Esophagus muscularis mucosa (tissue), 4 donors: Measurements from ENCODE around the gene DISC1. TPM values are rescaled to one million over a fixed set of nuclear protein-coding genes. Genes with fewer than 3 reads are reported as not detected.
"Not testable (repeated sequence)": the region's sequence is repeated elsewhere in the genome, so short reads cannot be mapped to it uniquely, and the experiment has no call there.

ENCODE experiments used
- DNase-seq: peaks from one replicate; pipeline ENCODE4 v3.0.0-alpha.2; 2017; ENCODE audit errors: extremely low spot score
- H3K27ac ChIP-seq, 4 donors: fragments of 200-600 bp; sonication (generic); replicated peaks in 1 of 4; 1 replicate in 3 of 4; 2 replicates in 1 of 4; pipeline ENCODE4 v1.5.1; 2016 to 2019; ENCODE audit warnings: mild to moderate bottlenecking in 1 of 4
- H3K27me3 ChIP-seq, 4 donors: fragments of 200-600 bp; sonication (generic); one replicate each; pipeline versions ENCODE4 v1.5.1 to v1.6.0; 2016 to 2019
- H3K36me3 ChIP-seq, 4 donors: fragments of 200-600 bp; sonication (generic); one replicate each; pipeline ENCODE4 v1.5.1; 2016 to 2019
- H3K4me1 ChIP-seq, 4 donors: fragments of 200-600 bp; sonication (generic); one replicate each; pipeline ENCODE4 v1.5.1; 2016 to 2019
- H3K4me3 ChIP-seq, 4 donors: fragments of 200-600 bp; sonication (generic); 1 replicate in 2 of 4; 2 replicates in 2 of 4; pipeline ENCODE4 v1.5.1; 2016 to 2019; ENCODE audit warnings: mild to moderate bottlenecking in 4 of 4, moderate library complexity in 1 of 4
- H3K9me3 ChIP-seq, 4 donors: fragments of 200-600 bp; sonication (generic); 1 replicate in 3 of 4; 2 replicates in 1 of 4; pipeline ENCODE4 v1.5.1; 2016 to 2019
- EP300 ChIP-seq: sonication (generic); formaldehyde crosslinking; IDR thresholded peaks from one replicate; pipeline ENCODE4 v1.6.1; 2017; ENCODE audit warnings: antibody characterized with exemption
- POLR2A ChIP-seq: fragments of 450-650 bp; IDR thresholded peaks from one replicate; pipeline ENCODE4 v1.6.1; 2017; ENCODE audit warnings: antibody characterized with exemption, moderate library complexity, mild to moderate bottlenecking, low read depth
- POLR2AphosphoS5 ChIP-seq, 2 donors: sonication (generic); formaldehyde crosslinking; IDR thresholded peaks; one replicate each; pipeline ENCODE4 v1.6.1; 2017; ENCODE audit warnings: antibody characterized with exemption in 2 of 2
- WGBS: methylation state at CpG from one replicate; pipeline ENCODE4 v1.1.5; 2018; 5-methylcytosine and 5-hydroxymethylcytosine counted together
- intact Hi-C: fragments of 100-400 bp; cut with DNase I; formaldehyde crosslinking; loops from one replicate; pipeline ENCODE4 v1.15.1; 2023
- total RNA-seq, 4 donors: library from RNA; depleted of rRNA; stranded (reverse); fragments of >200 nt; gene quantifications; one replicate each; pipeline versions ENCODE4 v1.1.0 to v1.2.1, GENCODE V29; 2016
- TF ChIP-seq, protein P1 (sequence below), 3 experiments: fragments of 200-600 bp in 2 of 3; fragments of 450-650 bp in 1 of 3; sonication (generic) in 2 of 3; IDR thresholded peaks; one replicate each; pipeline ENCODE4 v1.5.1; 2017 to 2019; ENCODE audit warnings: antibody characterized with exemption in 3 of 3, mild to moderate bottlenecking in 2 of 3, moderate library complexity in 1 of 3

Gene DISC1
- total RNA-seq, 4 donors from 2014 or later, result 5.3 to 6.6 (median 6.2) TPM

GRCh38 chr1:231724876-231725647, 98.5 kb downstream of the DISC1 start:
- no peak overlapping the region for H3K4me3 ChIP-seq
- no peak overlapping the region for H3K27ac ChIP-seq
- H3K4me1 ChIP-seq, result peaks cover 0 to 4% (median 0%) of the 10 kb centered on the region in 4 donors
- WGBS, result 80% methylated on average over 9 of the region's 13 CpGs
- intact Hi-C loops, result no loop called here
- no peaks in the 10 kb centered on the region for H3K36me3 ChIP-seq
- TF ChIP-seq POLR2A, result no peak
- TF ChIP-seq, protein P1, sequence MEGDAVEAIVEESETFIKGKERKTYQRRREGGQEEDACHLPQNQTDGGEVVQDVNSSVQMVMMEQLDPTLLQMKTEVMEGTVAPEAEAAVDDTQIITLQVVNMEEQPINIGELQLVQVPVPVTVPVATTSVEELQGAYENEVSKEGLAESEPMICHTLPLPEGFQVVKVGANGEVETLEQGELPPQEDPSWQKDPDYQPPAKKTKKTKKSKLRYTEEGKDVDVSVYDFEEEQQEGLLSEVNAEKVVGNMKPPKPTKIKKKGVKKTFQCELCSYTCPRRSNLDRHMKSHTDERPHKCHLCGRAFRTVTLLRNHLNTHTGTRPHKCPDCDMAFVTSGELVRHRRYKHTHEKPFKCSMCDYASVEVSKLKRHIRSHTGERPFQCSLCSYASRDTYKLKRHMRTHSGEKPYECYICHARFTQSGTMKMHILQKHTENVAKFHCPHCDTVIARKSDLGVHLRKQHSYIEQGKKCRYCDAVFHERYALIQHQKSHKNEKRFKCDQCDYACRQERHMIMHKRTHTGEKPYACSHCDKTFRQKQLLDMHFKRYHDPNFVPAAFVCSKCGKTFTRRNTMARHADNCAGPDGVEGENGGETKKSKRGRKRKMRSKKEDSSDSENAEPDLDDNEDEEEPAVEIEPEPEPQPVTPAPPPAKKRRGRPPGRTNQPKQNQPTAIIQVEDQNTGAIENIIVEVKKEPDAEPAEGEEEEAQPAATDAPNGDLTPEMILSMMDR (IDR thresholded peaks at IDR 0.05), result peak in 1 of 3 experiments; percentile 8
- H3K27me3 ChIP-seq, result no peaks in the 10 kb centered on the region
- H3K9me3 ChIP-seq, result no peaks in the 10 kb centered on the region
- peak; percentile 89 for DNase-seq

DNA sequence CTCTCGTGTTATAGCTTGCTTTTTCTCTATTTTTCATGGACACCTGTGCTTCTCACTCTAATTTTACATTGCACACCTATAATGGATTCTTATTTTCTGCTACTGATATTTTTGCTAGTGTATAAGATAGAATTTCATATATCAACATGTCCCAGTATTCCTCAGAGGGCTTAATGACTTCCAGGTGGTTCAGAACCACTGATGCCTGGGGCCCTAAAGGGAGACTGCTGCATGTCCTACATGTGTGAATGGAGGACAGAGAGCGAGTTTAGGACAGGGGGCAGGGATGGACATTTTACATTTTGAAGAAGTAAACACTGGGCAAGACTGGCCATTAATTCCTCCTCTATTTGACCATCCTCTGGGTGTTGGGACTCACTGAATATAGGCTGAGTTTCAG, 100.6 kb downstream of the DISC1 start:
- intact Hi-C loops, result no loop called here
- H3K9me3 ChIP-seq, result no peaks in the 10 kb centered on the region
- no peak for TF ChIP-seq EP300

DNA sequence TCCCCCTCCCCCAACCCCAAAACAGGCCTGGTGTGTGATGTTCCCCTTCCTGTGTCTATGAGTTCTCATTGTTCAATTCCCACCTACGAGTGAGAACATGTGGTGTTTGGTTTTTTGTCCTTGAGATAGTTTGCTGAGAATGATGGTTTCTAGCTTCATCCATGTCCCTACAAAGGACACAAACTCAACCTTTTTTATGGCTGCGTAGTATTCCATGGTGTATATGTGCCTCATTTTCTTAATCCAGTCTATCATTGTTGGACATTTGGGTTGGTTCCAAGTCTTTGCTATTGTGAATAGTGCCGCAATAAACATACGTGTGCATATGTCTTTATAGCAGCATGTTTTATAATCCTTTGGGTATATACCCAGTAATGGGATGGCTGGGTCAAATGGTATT, 102.4 kb downstream of the DISC1 start:
- H3K36me3 ChIP-seq, DNase-seq, H3K4me1 ChIP-seq, H3K27me3 ChIP-seq, H3K4me3 ChIP-seq, intact Hi-C loops, H3K9me3 ChIP-seq, H3K27ac ChIP-seq: not testable (repeated sequence)
- 94% methylated on average over 4 of the region's 4 CpGs for WGBS

More for the DNA sequence above, 100.6 kb downstream of the DISC1 start:
- Histone ChIP-seq H3K27ac (no peak overlapping the region), H3K4me1 (peaks cover 0 to 4% (median 0%) of the 10 kb centered on the region in 4 donors), H3K36me3 (no peaks in the 10 kb centered on the region), H3K4me3 (no peak overlapping the region), H3K27me3 (no peaks in the 10 kb centered on the region)
- 87% methylated on average over 2 of the region's 2 CpGs for WGBS
- peak; percentile 37 for DNase-seq

- WGBS, result 0% methylated on average over 1 of the region's 1 CpG
- intact Hi-C loops, result no loop called here
- TF ChIP-seq POLR2A (no peak), EP300 (no peak), POLR2AphosphoS5 (IDR thresholded peaks at IDR 0.05) (no peak)
- TF ChIP-seq, protein P1 (IDR thresholded peaks at IDR 0.05), result no peak
These were observed 103.0 kb downstream of the DISC1 start for GRCh38 chr1:231729544-231729943.

DNA sequence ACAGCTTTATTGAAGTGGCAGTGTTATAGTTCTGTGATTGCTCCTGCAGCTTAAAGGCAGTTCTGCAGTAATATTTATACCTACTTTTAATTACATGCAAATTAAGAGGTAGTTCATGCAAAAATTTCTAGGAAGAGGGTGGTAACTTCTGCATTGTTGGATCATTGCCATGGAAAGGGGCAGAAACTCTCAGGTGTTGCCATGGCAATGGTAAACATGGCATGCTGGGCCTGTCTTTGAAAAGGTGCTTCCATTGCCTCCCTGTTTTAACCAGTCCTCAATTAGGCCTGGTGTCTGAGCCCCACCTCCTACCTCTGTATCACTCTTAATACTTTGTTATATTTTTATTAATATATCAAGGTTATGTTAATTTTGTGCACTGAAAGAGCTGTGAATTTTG, 104.7 kb downstream of the DISC1 start:
- no peak overlapping the region for H3K27ac ChIP-seq
- no peaks in the 10 kb centered on the region for H3K4me1 ChIP-seq
- TF ChIP-seq POLR2A (no peak), POLR2AphosphoS5 (IDR thresholded peaks at IDR 0.05) (no peak), EP300 (no peak)
- TF ChIP-seq, protein P1 (IDR thresholded peaks at IDR 0.05), result no peak
- no peak for DNase-seq
- H3K4me3 ChIP-seq, result no peak overlapping the region
- H3K36me3 ChIP-seq, result no peaks in the 10 kb centered on the region
- H3K27me3 ChIP-seq, result no peaks in the 10 kb centered on the region
- no peaks in the 10 kb centered on the region for H3K9me3 ChIP-seq
- intact Hi-C loops, result no loop called here

More at GRCh38 chr1:231729544-231729943, 103.0 kb downstream of the DISC1 start:
- no peak for DNase-seq
- H3K27ac ChIP-seq, result no peak overlapping the region
- no peaks in the 10 kb centered on the region for H3K27me3 ChIP-seq
- peaks cover 0 to 4% (median 0%) of the 10 kb centered on the region in 4 donors for H3K4me1 ChIP-seq
- H3K4me3 ChIP-seq, result no peak overlapping the region
- H3K9me3 ChIP-seq, result no peaks in the 10 kb centered on the region
- no peaks in the 10 kb centered on the region for H3K36me3 ChIP-seq

DNA sequence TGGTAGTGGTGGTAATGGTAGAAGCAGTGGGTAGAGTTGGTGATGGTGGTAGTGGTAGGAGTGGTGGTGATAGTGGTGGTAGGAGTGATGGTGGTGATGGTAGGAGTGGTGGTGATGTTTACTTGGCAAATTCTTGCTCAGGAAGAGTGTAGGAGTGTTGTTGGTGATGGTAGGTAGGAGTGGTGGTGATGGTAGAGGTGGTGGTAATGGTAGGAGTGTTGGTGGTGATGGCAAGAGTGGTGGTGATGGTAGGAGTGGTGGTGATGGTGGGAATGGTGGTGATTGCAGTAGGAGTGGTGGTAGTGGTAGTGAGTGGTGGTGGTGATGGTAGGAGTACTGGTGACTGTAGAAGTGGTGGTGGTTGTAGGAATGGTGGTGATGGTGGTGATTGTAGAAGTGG, 106.5 kb downstream of the DISC1 start:
- TF ChIP-seq POLR2AphosphoS5 (IDR thresholded peaks at IDR 0.05) (no peak), EP300 (no peak), POLR2A (no peak)
- TF ChIP-seq, protein P1 (IDR thresholded peaks at IDR 0.05), result no peak
- no peaks in the 10 kb centered on the region for H3K36me3 ChIP-seq
- no peaks in the 10 kb centered on the region for H3K4me1 ChIP-seq
- no peak overlapping the region for H3K27ac ChIP-seq
- intact Hi-C loops, result no loop called here
- no peak overlapping the region for H3K4me3 ChIP-seq
- no peaks in the 10 kb centered on the region for H3K27me3 ChIP-seq
- no peak for DNase-seq
- no peaks in the 10 kb centered on the region for H3K9me3 ChIP-seq
